GM23248 (cell line): ENCODE measurements around the gene MCM3.

ENCODE experiments used
- EZH2 ChIP-seq: fragments of 200-600 bp; sonication (generic); IDR thresholded peaks from 2 replicates; pipeline ENCODE4 v1.6.1; 2018; ENCODE audit warnings: antibody characterized with exemption, mild to moderate bottlenecking; ENCODE audit not compliant: insufficient read depth, poor library complexity, severe bottlenecking
- EZH2phosphoT487 ChIP-seq: fragments of 200-600 bp; sonication (generic); IDR thresholded peaks from 2 replicates; pipeline ENCODE4 v1.6.1; 2018; ENCODE audit warnings: antibody characterized with exemption, moderate library complexity, mild to moderate bottlenecking, low read depth; ENCODE audit not compliant: insufficient read depth

- TF ChIP-seq EZH2 (no peak), EZH2phosphoT487 (no peak)
Measured at GRCh38 chr6:52326540-52327364, 42.2 kb upstream of the MCM3 start.
